ENCODE data around the gene ZNFX1. TPM values are rescaled to one million over a fixed set of nuclear protein-coding genes. Genes with fewer than 3 reads are reported as not detected.

Gene ZNFX1
- total RNA-seq, 3 donors from 2014 or later (not counting 1 experiment from before 2014, with no cell fraction given) = 55.8 to 58.5 (median 57.8) TPM

GRCh38 chr20:49288784-49289696, 11.2 kb upstream of the ZNFX1 start:
- DNase-seq = no peak

GRCh38 chr20:49288250-49288751, 10.4 kb upstream of the ZNFX1 start:
- WGBS (ENCODE audit: insufficient coverage) = 82% methylated on average over 1 of the region's 2 CpGs
- intact Hi-C loops (cut with micrococcal nuclease) = no loop called here
- Histone ChIP-seq H3K27ac (ENCODE audit: low read length) (no peak overlapping the region), H3K4me1 (ENCODE audit: control insufficient read depth, insufficient read depth, low read length) (peaks cover under 1% of the 10 kb centered on the region), H3K27me3 (ENCODE audit: control insufficient read depth, insufficient read depth, low read length) (no peaks in the 10 kb centered on the region), H3K4me3 (ENCODE audit: low read length) (no peak overlapping the region), H3K9me3 (ENCODE audit: control insufficient read depth, insufficient read depth, low read length) (peaks cover 35% of the 10 kb centered on the region), H3K36me3 (ENCODE audit: control insufficient read depth, insufficient read depth, low read length) (peaks cover 75% of the 10 kb centered on the region)
- DNase-seq (no peak), ATAC-seq (no peak)
- H3K27me3 Mint-ChIP-seq (ENCODE audit: low read depth in 2 of 2) = no peaks in the 10 kb centered on the region
- H3K4me3 Mint-ChIP-seq = no peak overlapping the region
- no peak for TF ChIP-seq CTCF (IDR thresholded peaks at IDR 0.05)
- H3K27ac Mint-ChIP-seq = peak overlapping the region; percentile 79 to 95
- peaks cover 40 to 62% of the 10 kb centered on the region in 2 donors for H3K4me1 Mint-ChIP-seq
- H3K9me3 Mint-ChIP-seq = peaks cover 3 to 14% of the 10 kb centered on the region in 2 donors
- H3K36me3 Mint-ChIP-seq = peaks cover 75% of the 10 kb centered on the region

More at GRCh38 chr20:49288784-49289696, 11.2 kb upstream of the ZNFX1 start:
- H3K9me3 Mint-ChIP-seq = peaks cover 0 to 14% of the 10 kb centered on the region in 2 donors
- peaks cover 32 to 55% of the 10 kb centered on the region in 2 donors for H3K4me1 Mint-ChIP-seq
- Histone ChIP-seq H3K27me3 (ENCODE audit: control insufficient read depth, insufficient read depth, low read length) (no peaks in the 10 kb centered on the region), H3K4me1 (ENCODE audit: control insufficient read depth, insufficient read depth, low read length) (no peaks in the 10 kb centered on the region), H3K27ac (ENCODE audit: low read length) (no peak overlapping the region), H3K4me3 (ENCODE audit: low read length) (no peak overlapping the region), H3K9me3 (ENCODE audit: control insufficient read depth, insufficient read depth, low read length) (peaks cover 31% of the 10 kb centered on the region), H3K36me3 (ENCODE audit: control insufficient read depth, insufficient read depth, low read length) (peaks cover 68% of the 10 kb centered on the region)
- no peaks in the 10 kb centered on the region for H3K27me3 Mint-ChIP-seq (ENCODE audit: low read depth in 2 of 2)
- ATAC-seq = no peak
- 93% methylated on average over 10 of the region's 10 CpGs for WGBS (ENCODE audit: insufficient coverage)
- no peak overlapping the region for H3K4me3 Mint-ChIP-seq
- no peak overlapping the region for H3K27ac Mint-ChIP-seq
- no peak for TF ChIP-seq CTCF (IDR thresholded peaks at IDR 0.05)
- intact Hi-C loops (cut with micrococcal nuclease) = no loop called here
- H3K36me3 Mint-ChIP-seq = peaks cover 68% of the 10 kb centered on the region

GRCh38 chr20:49287555-49288249, 9.8 kb upstream of the ZNFX1 start:
- H3K4me3 Mint-ChIP-seq = no peak overlapping the region
- no peaks in the 10 kb centered on the region for H3K27me3 ChIP-seq (ENCODE audit: control insufficient read depth, insufficient read depth, low read length)
- H3K27ac Mint-ChIP-seq = peak overlapping the region; percentile 79 to 95
- no peaks in the 10 kb centered on the region for H3K27me3 Mint-ChIP-seq (ENCODE audit: low read depth in 2 of 2)
- peaks cover 3 to 14% of the 10 kb centered on the region in 2 donors for H3K9me3 Mint-ChIP-seq
- H3K4me3 ChIP-seq (ENCODE audit: low read length) = no peak overlapping the region
- H3K36me3 Mint-ChIP-seq = peaks cover 81% of the 10 kb centered on the region
- peaks cover 46 to 68% of the 10 kb centered on the region in 2 donors for H3K4me1 Mint-ChIP-seq
- H3K4me1 ChIP-seq (ENCODE audit: control insufficient read depth, insufficient read depth, low read length) = peaks cover 7% of the 10 kb centered on the region
- no peak for DNase-seq
- no peak overlapping the region for H3K27ac ChIP-seq (ENCODE audit: low read length)
- intact Hi-C loops (cut with micrococcal nuclease) = no loop called here
- TF ChIP-seq CTCF (IDR thresholded peaks at IDR 0.05) = no peak
- peaks cover 81% of the 10 kb centered on the region for H3K36me3 ChIP-seq (ENCODE audit: control insufficient read depth, insufficient read depth, low read length)
- H3K9me3 ChIP-seq (ENCODE audit: control insufficient read depth, insufficient read depth, low read length) = peaks cover 38% of the 10 kb centered on the region
- peak in 1 of 3 donors; percentile 34 for ATAC-seq

Data from natural killer cell (primary cell).